B cell (primary cell): ENCODE data around the gene C14orf180. TPM values are rescaled to one million over a fixed set of nuclear protein-coding genes. Genes with fewer than 3 reads are reported as not detected.

ENCODE experiments used
- ATAC-seq: fragments of 200-7000 bp; cut with Tn5 transposase; one replicate; pipeline ENCODE4 v1.10.0; 2021; ENCODE audit warnings: low read depth, mild to moderate bottlenecking, moderate number of reproducible peaks, moderate library complexity
- CTCF ChIA-PET: fragments of 350-600 bp; sonication (Branson Sonifier 250); formaldehyde crosslinking; loops from one replicate; lab custom pipeline; 2021; ENCODE audit warnings: antibody characterized with exemption, inconsistent platforms; lab: Charles Lee
- POLR2A ChIA-PET: fragments of 350-600 bp; sonication (Branson Sonifier 250); formaldehyde crosslinking; loops from one replicate; lab custom pipeline; 2021; ENCODE audit warnings: antibody characterized with exemption; lab: Charles Lee
- DNase-seq: peaks from one replicate; pipeline ENCODE4 v3.0.0; 2013
- H2AFZ ChIP-seq: 2 replicates; pipeline ENCODE4 v1.6.1; 2012; ENCODE audit warnings: mild to moderate bottlenecking, low read depth, low read length; ENCODE audit not compliant: insufficient read depth, poor library complexity, severe bottlenecking
- H3K27ac ChIP-seq, 2 donors: 1 replicate in 1 of 2; 2 replicates in 1 of 2; pipeline ENCODE4 v1.5.1; 2012 to 2013; ENCODE audit warnings: low read length in 2 of 2, mild to moderate bottlenecking in 2 of 2, moderate library complexity in 1 of 2
- H3K27me3 ChIP-seq, 4 experiments: fragments of 200-600 bp in 1 of 4; sonication (generic) in 1 of 4; replicated peaks in 1 of 4; 1 replicate in 2 of 4; 2 replicates in 2 of 4; pipeline versions ENCODE4 v1.6.1 to v1.7.0; 2013 to 2016; ENCODE audit warnings: low read length in 3 of 4, mild to moderate bottlenecking in 2 of 4, mixed read lengths in 1 of 4, moderate library complexity in 1 of 4; ENCODE audit not compliant: insufficient read depth in 4 of 4, control insufficient read depth in 3 of 4; ENCODE audit errors: control extremely low read depth in 1 of 4
- H3K36me3 ChIP-seq, 2 experiments: replicated peaks in 1 of 2; 1 replicate in 1 of 2; 2 replicates in 1 of 2; pipeline versions ENCODE4 v1.6.1 to v1.7.1; 2013; ENCODE audit warnings: low read length in 1 of 2; ENCODE audit not compliant: insufficient read depth in 2 of 2, control insufficient read depth in 1 of 2; ENCODE audit errors: control extremely low read depth in 1 of 2, extremely low read depth in 1 of 2
- H3K4me1 ChIP-seq, 2 donors: fragments of 200-600 bp in 1 of 2; sonication (generic) in 1 of 2; 1 replicate in 1 of 2; 2 replicates in 1 of 2; pipeline versions ENCODE4 v1.5.1 to v1.6.1; 2013 to 2017; ENCODE audit warnings: low read length in 2 of 2; ENCODE audit not compliant: control insufficient read depth in 2 of 2, insufficient read depth in 2 of 2
- H3K4me2 ChIP-seq: replicated peaks from 2 replicates; pipeline ENCODE3; 2012; ENCODE audit warnings: mild to moderate bottlenecking, low read depth, low read length; ENCODE audit not compliant: poor library complexity, severe bottlenecking
- H3K4me3 ChIP-seq, 5 experiments: fragments of 200-600 bp in 1 of 5; sonication (generic) in 1 of 5; 1 replicate in 3 of 5; 2 replicates in 2 of 5; pipeline versions ENCODE4 v1.5.1 to v1.7.0; 2011 to 2016; ENCODE audit warnings: low read length in 4 of 5, mild to moderate bottlenecking in 4 of 5, low read depth in 2 of 5, control low read depth in 1 of 5, moderate library complexity in 1 of 5; ENCODE audit not compliant: insufficient read depth in 1 of 5; ENCODE audit errors: control extremely low read depth in 1 of 5, extremely low read depth in 1 of 5
- H3K79me2 ChIP-seq: fragments of 200-600 bp; sonication (generic); one replicate; pipeline ENCODE4 v1.6.0; 2016; ENCODE audit warnings: low read length; ENCODE audit not compliant: control insufficient read depth, insufficient read depth
- H3K9ac ChIP-seq: fragments of 200-600 bp; sonication (generic); 2 replicates; pipeline ENCODE4 v1.6.1; 2017; ENCODE audit warnings: mild to moderate bottlenecking, low read length, moderate library complexity
- H3K9me3 ChIP-seq, 3 donors: one replicate each; pipeline versions ENCODE4 v1.6.1 to v1.7.1; 2013; ENCODE audit warnings: low read length in 2 of 3; ENCODE audit not compliant: control insufficient read depth in 2 of 3, insufficient read depth in 1 of 3; ENCODE audit errors: control extremely low read depth in 1 of 3
- H4K20me1 ChIP-seq: 2 replicates; pipeline ENCODE4 v1.6.0; 2012; ENCODE audit warnings: mild to moderate bottlenecking, low read length; ENCODE audit not compliant: insufficient read depth, control insufficient read depth, poor library complexity, severe bottlenecking
- H3K27ac Mint-ChIP-seq: one replicate; pipeline ENCODE4 v1.8.0; 2021; ENCODE audit warnings: mixed read lengths
- H3K27me3 Mint-ChIP-seq: one replicate; pipeline ENCODE4 v1.8.0; 2021; ENCODE audit warnings: mixed read lengths
- H3K4me1 Mint-ChIP-seq: one replicate; pipeline ENCODE4 v1.8.0; 2021; ENCODE audit warnings: mixed read lengths
- H3K4me3 Mint-ChIP-seq: one replicate; pipeline ENCODE4 v1.8.0; 2021; ENCODE audit warnings: mixed read lengths
- H3K9me3 Mint-ChIP-seq: one replicate; pipeline ENCODE4 v1.8.0; 2022; ENCODE audit warnings: mixed read lengths; ENCODE audit not compliant: insufficient read depth
- CTCF ChIP-seq: fragments of 200-600 bp; IDR thresholded peaks from one replicate; pipeline ENCODE4 v1.8.0; 2022; ENCODE audit warnings: antibody characterized with exemption, mild to moderate bottlenecking
- EZH2 ChIP-seq: IDR thresholded peaks from 2 replicates; pipeline ENCODE4 v1.6.1; 2012; ENCODE audit warnings: borderline replicate concordance, low read depth, mild to moderate bottlenecking, moderate library complexity, low read length; ENCODE audit not compliant: insufficient read depth, poor library complexity, severe bottlenecking
- WGBS: methylation state at CpG from one replicate; pipeline ENCODE4 v1.1.5; 2013; ENCODE audit warnings: missing lambda C conversion rate; ENCODE audit not compliant: insufficient coverage; 5-methylcytosine and 5-hydroxymethylcytosine counted together
- intact Hi-C: fragments of 100-400 bp; cut with micrococcal nuclease; formaldehyde crosslinking; loops from one replicate; pipeline ENCODE4 v1.10.0; 2022
- polyA plus RNA-seq: library from polyadenylated mRNA; depleted of rRNA; stranded (reverse); fragments of >200 nt; gene quantifications from 2 replicates; pipeline ENCODE4 v1.2.3, GENCODE V29; 2012
- total RNA-seq, 2 donors: library from RNA; stranded (reverse); fragments of 120-200 nt in 1 of 2; gene quantifications; 1 replicate in 1 of 2; 2 replicates in 1 of 2; pipeline versions ENCODE4 v1.2.3 to v1.2.4, GENCODE V29; 2013 to 2022

The C14orf180 gene
- total and polyA plus RNA-seq, 2 donors (not counting 1 experiment from before 2014, with no cell fraction given) = not detected

- TF ChIP-seq CTCF (no peak), EZH2 (no peak)
Measured at GRCh38 chr14:104547310-104547997, 32.1 kb upstream of the C14orf180 start.

GRCh38 chr14:104547998-104548700 is 31.4 kb upstream of the C14orf180 start:
- intact Hi-C loops = no loop called here
- H2AFZ ChIP-seq = no peak overlapping the region
- WGBS = 75% methylated on average over 7 of the region's 14 CpGs
- no peak overlapping the region for H3K4me3 ChIP-seq
- no peaks in the 10 kb centered on the region for H4K20me1 ChIP-seq
- no peaks in the 10 kb centered on the region for H3K4me1 ChIP-seq
- CTCF ChIA-PET = interaction anchor here (0.8 kb wide), 1 partner anchor 174 kb away, joined by 3 read pairs; no protein-coding TSS in a partner anchor
- H3K27me3 ChIP-seq = peaks cover 0 to 10% (median 2%) of the 10 kb centered on the region in 4 experiments
- Mint-ChIP-seq H3K9me3 (peaks cover 2% of the 10 kb centered on the region), H3K27ac (no peak overlapping the region), H3K27me3 (peaks cover 29% of the 10 kb centered on the region), H3K4me3 (no peak overlapping the region), H3K4me1 (no peaks in the 10 kb centered on the region)
- no peaks in the 10 kb centered on the region for H3K79me2 ChIP-seq
- H3K4me2 ChIP-seq = no peak overlapping the region
- H3K9ac ChIP-seq = no peak overlapping the region
- POLR2A ChIA-PET = no interaction called here
- TF ChIP-seq CTCF = no peak
- no peak for TF ChIP-seq EZH2
- no peak overlapping the region for H3K27ac ChIP-seq
- ATAC-seq = no peak
- DNase-seq = no peak
- H3K36me3 ChIP-seq = no peaks in the 10 kb centered on the region
- peaks cover 0 to 9% (median 0%) of the 10 kb centered on the region in 3 donors for H3K9me3 ChIP-seq

More at GRCh38 chr14:104547310-104547997, 32.1 kb upstream of the C14orf180 start:
- H3K27ac Mint-ChIP-seq = no peak overlapping the region
- peaks cover 30% of the 10 kb centered on the region for H3K27me3 Mint-ChIP-seq
- Histone ChIP-seq H3K4me3 (no peak overlapping the region), H4K20me1 (no peaks in the 10 kb centered on the region), H3K27ac (no peak overlapping the region), H3K4me2 (no peak overlapping the region), H2AFZ (no peak overlapping the region), H3K79me2 (no peaks in the 10 kb centered on the region), H3K9ac (no peak overlapping the region), H3K27me3 (peaks cover 0 to 10% (median 2%) of the 10 kb centered on the region in 4 experiments), H3K36me3 (no peaks in the 10 kb centered on the region), H3K9me3 (peaks cover 0 to 9% (median 0%) of the 10 kb centered on the region in 3 donors), H3K4me1 (no peaks in the 10 kb centered on the region)
- CTCF ChIA-PET = interaction anchor here (0.8 kb wide), 1 partner anchor 175 kb away, joined by 3 read pairs; no protein-coding TSS in a partner anchor
- ATAC-seq (no peak), DNase-seq (no peak)
- WGBS = 88% methylated on average over 16 of the region's 18 CpGs
- H3K9me3 Mint-ChIP-seq = peaks cover 2% of the 10 kb centered on the region
- H3K4me1 Mint-ChIP-seq = no peaks in the 10 kb centered on the region
- intact Hi-C loops = no loop called here
- no peak overlapping the region for H3K4me3 Mint-ChIP-seq
- POLR2A ChIA-PET = no interaction called here
